GM18951 (cell line): ENCODE data around the gene OTOP1.
"Not testable (repeated sequence)": the region's sequence is repeated elsewhere in the genome, so short reads cannot be mapped to it uniquely, and the experiment has no call there.

Experiments used
- in situ Hi-C: fragments of 300-500 bp; cut with MboI; formaldehyde crosslinking; loops from one replicate; pipeline ENCODE4 v1.12.0; 2022; ENCODE audit warnings: low sequenced_read_pairs, mixed read lengths, inconsistent platforms; ENCODE audit not compliant: unreplicated experiment

The OTOP1 gene

GRCh38 chr4:4143376-4143775, 83.4 kb downstream of the OTOP1 start:
- in situ Hi-C loops: not testable (repeated sequence)

- in situ Hi-C loops: not testable (repeated sequence)
These were observed 84.0 kb downstream of the OTOP1 start for GRCh38 chr4:4142679-4143078.

DNA sequence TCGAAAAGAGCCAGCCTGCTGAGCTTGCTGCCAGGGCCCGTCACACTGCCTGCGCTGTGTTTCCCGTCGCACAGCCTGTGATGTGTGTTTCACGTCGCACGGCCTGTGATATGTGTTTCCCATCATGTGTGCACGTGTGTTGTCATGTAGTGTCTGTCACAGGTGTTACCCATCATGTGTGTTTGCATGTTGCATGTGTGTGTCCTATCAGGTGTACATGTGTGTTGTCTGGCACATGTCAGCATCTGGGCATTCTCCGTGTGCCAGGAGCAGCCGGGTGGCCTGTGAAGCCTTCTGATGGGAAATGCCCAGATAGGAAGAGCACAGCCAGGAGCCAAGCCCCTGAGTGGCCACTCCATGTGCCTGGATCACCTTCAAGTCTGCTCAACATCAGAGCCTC, 85.5 kb downstream of the OTOP1 start:
- in situ Hi-C loops: not testable (repeated sequence)
